ENCODE data around the gene ESRRA. TPM values are rescaled to one million over a fixed set of nuclear protein-coding genes. Genes with fewer than 3 reads are reported as not detected.

ESRRA gene
- total and polyA plus RNA-seq, 9 of the 15 experiments (the other 6 are each of a cell fraction or from before 2014, with no cell fraction given), result 0.27 to 89.7 (median 23.7) TPM

DNA sequence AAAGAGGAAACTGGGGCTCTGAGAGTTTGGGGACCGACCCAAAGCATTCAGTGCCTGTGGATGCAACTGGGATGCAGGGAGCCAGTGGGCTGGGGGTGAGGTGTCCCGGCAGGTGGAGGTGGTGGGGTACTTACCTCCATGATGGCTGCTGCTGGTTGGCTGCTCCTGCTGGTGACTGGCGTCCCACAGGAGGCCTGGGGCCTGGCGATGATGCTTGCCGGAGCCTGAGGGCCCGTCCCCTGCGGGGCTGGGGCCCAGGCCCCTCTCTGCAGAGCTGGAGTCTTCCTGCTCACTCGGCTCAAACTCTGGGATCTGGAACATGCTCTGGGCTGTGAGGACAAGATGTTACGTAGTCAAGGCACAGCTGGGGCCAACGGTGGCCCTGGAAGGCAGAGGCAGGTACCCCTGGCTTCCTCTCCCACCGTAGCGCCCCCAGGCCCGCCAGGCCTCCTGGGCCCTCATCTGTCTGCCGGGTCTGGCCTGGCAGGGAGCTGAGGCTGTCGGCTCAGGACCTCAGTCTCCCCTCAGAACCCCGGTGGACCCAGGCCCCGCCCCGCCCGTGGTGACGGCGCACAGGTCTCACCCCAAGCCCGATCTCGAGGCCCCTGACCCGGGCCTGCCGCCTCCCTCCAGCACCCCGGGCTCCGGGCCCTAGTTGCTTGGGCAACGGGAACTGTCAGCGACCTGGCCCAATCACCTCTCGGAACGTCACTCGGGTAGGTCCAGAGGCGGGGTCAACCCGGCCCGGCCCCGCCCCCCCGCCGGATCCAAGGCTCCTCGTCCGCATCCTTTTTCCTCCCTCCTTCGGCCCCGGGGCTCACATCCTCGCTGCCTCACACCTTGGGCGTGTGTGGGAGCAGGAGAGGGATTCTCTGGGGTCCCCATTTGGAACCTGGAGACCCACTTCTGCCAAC, 21.0 kb upstream of the ESRRA start, which contains the start of gene BAD (continued):
- TF ChIP-seq, protein P1, sequence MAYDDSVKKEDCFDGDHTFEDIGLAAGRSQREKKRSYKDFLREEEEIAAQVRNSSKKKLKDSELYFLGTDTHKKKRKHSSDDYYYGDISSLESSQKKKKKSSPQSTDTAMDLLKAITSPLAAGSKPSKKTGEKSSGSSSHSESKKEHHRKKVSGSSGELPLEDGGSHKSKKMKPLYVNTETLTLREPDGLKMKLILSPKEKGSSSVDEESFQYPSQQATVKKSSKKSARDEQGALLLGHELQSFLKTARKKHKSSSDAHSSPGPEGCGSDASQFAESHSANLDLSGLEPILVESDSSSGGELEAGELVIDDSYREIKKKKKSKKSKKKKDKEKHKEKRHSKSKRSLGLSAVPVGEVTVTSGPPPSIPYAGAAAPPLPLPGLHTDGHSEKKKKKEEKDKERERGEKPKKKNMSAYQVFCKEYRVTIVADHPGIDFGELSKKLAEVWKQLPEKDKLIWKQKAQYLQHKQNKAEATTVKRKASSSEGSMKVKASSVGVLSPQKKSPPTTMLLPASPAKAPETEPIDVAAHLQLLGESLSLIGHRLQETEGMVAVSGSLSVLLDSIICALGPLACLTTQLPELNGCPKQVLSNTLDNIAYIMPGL (CRISPR knock-in tag; IDR thresholded peaks at IDR 0.05), result no peak
- TF ChIP-seq, protein P2, sequence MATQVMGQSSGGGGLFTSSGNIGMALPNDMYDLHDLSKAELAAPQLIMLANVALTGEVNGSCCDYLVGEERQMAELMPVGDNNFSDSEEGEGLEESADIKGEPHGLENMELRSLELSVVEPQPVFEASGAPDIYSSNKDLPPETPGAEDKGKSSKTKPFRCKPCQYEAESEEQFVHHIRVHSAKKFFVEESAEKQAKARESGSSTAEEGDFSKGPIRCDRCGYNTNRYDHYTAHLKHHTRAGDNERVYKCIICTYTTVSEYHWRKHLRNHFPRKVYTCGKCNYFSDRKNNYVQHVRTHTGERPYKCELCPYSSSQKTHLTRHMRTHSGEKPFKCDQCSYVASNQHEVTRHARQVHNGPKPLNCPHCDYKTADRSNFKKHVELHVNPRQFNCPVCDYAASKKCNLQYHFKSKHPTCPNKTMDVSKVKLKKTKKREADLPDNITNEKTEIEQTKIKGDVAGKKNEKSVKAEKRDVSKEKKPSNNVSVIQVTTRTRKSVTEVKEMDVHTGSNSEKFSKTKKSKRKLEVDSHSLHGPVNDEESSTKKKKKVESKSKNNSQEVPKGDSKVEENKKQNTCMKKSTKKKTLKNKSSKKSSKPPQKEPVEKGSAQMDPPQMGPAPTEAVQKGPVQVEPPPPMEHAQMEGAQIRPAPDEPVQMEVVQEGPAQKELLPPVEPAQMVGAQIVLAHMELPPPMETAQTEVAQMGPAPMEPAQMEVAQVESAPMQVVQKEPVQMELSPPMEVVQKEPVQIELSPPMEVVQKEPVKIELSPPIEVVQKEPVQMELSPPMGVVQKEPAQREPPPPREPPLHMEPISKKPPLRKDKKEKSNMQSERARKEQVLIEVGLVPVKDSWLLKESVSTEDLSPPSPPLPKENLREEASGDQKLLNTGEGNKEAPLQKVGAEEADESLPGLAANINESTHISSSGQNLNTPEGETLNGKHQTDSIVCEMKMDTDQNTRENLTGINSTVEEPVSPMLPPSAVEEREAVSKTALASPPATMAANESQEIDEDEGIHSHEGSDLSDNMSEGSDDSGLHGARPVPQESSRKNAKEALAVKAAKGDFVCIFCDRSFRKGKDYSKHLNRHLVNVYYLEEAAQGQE (IDR thresholded peaks at IDR 0.05; ENCODE audit: borderline replicate concordance), result no peak
- TF ChIP-seq, protein P2 (CRISPR knock-in tag; IDR thresholded peaks at IDR 0.05; ENCODE audit: low read depth), result no peak
- TF ChIP-seq HSF4 (CRISPR knock-in tag; IDR thresholded peaks at IDR 0.05; ENCODE audit: borderline replicate concordance) (no peak), KAT8 (IDR thresholded peaks at IDR 0.05; ENCODE audit: low read depth) (no peak), PYGO2 (tag; IDR thresholded peaks at IDR 0.05) (no peak), ETV6 (IDR thresholded peaks at IDR 0.05; ENCODE audit: borderline replicate concordance in 1 of 2, low read depth in 2 of 2, low read length in 1 of 2) (no peak), ETV6 (CRISPR knock-in tag; IDR thresholded peaks at IDR 0.05; ENCODE audit: borderline replicate concordance) (no peak)
